Coronary artery (tissue), 2 donors: ENCODE data around the gene NME8.

Experiments
- DNase-seq: peaks from one replicate; pipeline ENCODE4 v3.0.0-alpha.2; 2017; ENCODE audit warnings: low spot score
- H3K27ac ChIP-seq, 2 donors: fragments of 200-600 bp; sonication (generic); one replicate each; pipeline ENCODE4 v1.5.1; 2016 to 2019
- H3K4me3 ChIP-seq: fragments of 200-600 bp; sonication (generic); 2 replicates; pipeline ENCODE4 v1.5.1; 2016; ENCODE audit warnings: mild to moderate bottlenecking, moderate library complexity
- TF ChIP-seq, protein P1 (sequence below): fragments of 200-600 bp; sonication (generic); IDR thresholded peaks from one replicate; pipeline ENCODE4 v1.5.1; 2019; ENCODE audit warnings: antibody characterized with exemption

NME8 gene

DNA sequence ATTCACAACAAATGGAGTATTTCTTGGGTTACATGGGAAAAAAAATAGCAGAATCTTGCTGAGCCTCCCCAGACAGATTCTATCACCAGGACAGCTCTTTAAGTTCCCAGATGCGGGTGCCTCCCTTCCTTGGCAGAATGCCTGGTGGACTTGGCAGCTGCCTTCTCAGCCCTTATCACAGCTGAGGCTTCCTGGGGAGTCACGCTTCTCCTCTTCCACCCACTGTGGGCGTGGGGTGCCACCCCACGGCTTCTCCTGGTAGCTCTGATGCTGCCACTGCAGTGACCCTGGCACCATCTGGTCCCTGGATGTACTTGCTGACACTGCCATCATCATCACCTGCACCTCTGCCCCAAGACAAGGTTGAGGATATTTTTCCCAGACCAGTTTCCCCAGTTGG, 16.2 kb upstream of the NME8 start:
- no peak overlapping the region for H3K27ac ChIP-seq
- no peak overlapping the region for H3K4me3 ChIP-seq
- TF ChIP-seq, protein P1, sequence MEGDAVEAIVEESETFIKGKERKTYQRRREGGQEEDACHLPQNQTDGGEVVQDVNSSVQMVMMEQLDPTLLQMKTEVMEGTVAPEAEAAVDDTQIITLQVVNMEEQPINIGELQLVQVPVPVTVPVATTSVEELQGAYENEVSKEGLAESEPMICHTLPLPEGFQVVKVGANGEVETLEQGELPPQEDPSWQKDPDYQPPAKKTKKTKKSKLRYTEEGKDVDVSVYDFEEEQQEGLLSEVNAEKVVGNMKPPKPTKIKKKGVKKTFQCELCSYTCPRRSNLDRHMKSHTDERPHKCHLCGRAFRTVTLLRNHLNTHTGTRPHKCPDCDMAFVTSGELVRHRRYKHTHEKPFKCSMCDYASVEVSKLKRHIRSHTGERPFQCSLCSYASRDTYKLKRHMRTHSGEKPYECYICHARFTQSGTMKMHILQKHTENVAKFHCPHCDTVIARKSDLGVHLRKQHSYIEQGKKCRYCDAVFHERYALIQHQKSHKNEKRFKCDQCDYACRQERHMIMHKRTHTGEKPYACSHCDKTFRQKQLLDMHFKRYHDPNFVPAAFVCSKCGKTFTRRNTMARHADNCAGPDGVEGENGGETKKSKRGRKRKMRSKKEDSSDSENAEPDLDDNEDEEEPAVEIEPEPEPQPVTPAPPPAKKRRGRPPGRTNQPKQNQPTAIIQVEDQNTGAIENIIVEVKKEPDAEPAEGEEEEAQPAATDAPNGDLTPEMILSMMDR = no peak
- no peak for DNase-seq

DNA sequence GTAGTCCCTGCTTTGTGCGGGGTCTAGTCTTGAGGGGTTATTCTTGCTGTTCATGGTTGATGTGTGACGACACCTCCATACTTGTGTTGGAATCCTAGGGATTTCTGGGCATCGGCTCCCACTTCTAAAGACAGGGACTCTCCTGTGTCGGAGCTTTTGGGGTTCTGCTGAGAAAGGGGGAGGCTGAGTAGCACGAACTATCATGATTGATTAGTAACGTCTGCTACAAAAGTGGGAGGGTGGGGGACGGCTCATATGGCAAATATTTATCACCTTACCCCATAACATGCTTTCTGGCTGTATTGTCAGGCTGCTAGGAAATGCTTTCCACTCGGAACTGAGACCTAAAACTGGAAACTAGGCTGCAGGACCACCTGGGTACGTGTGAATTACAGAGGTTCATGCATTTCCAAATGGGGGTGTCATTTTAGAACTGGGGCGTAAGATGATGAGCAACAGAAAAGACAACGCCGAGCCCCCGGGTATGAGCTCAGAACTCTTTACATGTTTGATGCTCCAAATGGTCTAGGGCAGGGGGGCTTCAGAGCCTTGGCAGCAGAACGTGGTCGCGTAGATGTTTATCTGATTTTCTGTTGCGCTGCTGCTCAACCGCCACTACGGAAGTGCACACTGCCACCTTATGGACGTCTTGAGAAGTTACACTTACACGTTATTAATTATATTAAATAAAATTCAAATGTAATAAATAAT, 15.1 kb upstream of the NME8 start:
- TF ChIP-seq, protein P1 = peak; percentile 64
- H3K4me3 ChIP-seq = peak overlapping the region; percentile 54
- no peak for DNase-seq
- no peak overlapping the region for H3K27ac ChIP-seq

DNA sequence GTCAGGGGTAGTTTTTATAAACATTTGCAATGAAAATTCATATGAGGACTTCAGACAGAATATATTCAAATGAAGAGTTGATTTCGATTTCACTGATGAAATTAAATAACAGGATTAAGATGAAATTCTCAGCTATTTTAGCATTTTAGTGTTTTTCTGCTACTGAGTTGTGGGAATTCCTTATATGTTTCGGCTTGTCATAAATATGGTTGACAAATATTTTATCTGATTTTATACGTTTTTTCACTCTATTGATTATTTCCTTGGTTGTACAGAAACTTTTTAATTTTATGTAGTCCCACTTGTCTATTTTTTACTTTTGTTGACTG, 14.6 kb upstream of the NME8 start:
- TF ChIP-seq, protein P1 = peak; percentile 1
- no peak for DNase-seq
- H3K27ac ChIP-seq = no peak overlapping the region
- no peak overlapping the region for H3K4me3 ChIP-seq

DNA sequence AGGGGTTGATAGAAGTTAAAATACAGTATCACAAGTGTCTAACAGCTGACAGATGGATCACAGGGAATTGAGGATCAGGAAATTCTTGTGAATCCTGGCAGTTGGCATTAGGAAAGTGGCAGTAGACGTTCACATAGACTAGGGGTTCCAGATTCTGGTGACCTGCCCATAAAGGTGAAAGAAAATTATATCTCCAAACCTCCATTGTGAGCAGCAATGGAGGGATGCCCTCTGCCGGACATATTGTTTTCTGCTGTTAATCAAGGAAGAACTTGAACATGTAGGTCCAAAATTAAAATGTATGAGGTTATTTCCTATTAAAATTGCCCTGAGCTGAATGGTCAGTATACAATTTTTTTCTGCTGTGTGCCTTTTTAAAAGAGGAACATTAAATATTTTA, 5.1 kb downstream of the NME8 start:
- Histone ChIP-seq H3K27ac (no peak overlapping the region), H3K4me3 (no peak overlapping the region)
- DNase-seq = no peak
- TF ChIP-seq, protein P1 = no peak

DNA sequence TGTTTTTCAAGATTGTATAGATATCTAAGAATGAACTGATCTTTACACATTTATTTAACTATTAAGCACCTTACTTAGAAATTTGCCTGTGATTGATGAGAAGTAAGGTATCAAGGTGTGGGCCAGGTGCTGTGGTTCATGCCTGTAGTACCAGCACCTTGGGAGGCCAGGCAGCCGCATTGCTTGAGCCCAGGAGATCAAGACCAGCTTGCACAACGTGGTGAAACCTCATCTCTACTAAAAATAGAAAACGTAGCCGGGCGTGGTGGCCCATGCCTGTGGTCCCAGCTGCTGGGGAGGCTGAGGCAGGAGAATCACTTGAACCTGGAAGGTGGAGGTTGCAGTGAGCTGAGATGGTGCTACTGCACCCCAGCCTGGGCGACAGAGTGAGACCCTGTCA, 33.7 kb downstream of the NME8 start:
- TF ChIP-seq, protein P1 = no peak
- Histone ChIP-seq H3K4me3 (no peak overlapping the region), H3K27ac (no peak overlapping the region)
- no peak for DNase-seq

DNA sequence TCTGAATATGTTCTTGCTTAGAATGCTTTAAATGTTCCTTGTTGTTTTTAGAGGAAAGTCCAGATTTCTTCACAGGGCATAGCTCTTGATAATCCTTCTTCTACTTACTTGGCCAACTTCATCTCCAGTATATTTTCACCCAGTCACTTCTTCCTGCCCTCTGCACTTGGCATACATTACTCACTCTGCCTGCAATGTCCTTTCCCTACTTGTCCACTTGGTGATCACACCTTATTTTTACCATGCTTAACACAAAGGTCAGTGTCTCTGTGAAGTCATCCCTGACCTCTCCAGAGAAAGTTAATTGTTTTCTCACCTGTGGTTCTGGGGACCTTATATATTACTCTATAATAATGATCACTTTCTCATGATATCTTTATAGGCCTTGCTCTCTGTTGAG, 45.0 kb downstream of the NME8 start:
- DNase-seq = no peak
- no peak overlapping the region for H3K27ac ChIP-seq
- TF ChIP-seq, protein P1 = no peak
- H3K4me3 ChIP-seq = no peak overlapping the region

DNA sequence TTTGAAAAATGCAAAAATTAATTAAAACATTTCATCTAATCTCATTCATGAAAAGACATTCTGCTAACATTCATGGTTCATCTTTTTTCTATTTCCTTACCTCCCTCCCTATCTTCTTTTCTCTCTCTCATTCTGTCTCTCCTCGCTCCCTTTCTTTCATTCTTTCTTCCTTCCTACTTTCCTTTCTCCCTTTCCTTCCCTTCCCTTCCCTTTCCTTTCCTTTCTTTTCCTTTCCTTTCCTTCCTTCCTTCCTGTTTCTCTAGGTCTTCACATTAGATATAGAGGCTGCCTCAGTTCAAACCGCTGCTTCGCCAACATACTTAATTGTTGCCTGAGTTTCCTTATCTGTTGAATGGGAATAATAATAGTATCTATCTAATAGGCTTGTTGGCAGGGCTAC, 46.3 kb downstream of the NME8 start:
- H3K27ac ChIP-seq = no peak overlapping the region
- TF ChIP-seq, protein P1 = no peak
- no peak for DNase-seq
- H3K4me3 ChIP-seq = no peak overlapping the region
